Body of pancreas (tissue), 4 donors: ENCODE data around the gene FXYD3. TPM values are rescaled to one million over a fixed set of nuclear protein-coding genes. Genes with fewer than 3 reads are reported as not detected.

Experiments used
- ATAC-seq: fragments of 150-250 bp; one replicate; pipeline ENCODE4 v1.9.1; 2016
- DNase-seq, 4 donors: peaks; one replicate each; pipeline ENCODE4 v3.0.0-alpha.2; 2019
- H3K27ac ChIP-seq, 4 donors: fragments of 200-600 bp; sonication (generic); 1 replicate in 3 of 4; 2 replicates in 1 of 4; pipeline versions ENCODE4 v1.5.1 to v1.6.1; 2016 to 2019; ENCODE audit warnings: mild to moderate bottlenecking in 1 of 4, mixed read lengths in 1 of 4, moderate library complexity in 1 of 4
- H3K27me3 ChIP-seq, 2 donors: fragments of 200-600 bp; sonication (generic); one replicate each; pipeline ENCODE4 v1.6.0; 2016; ENCODE audit warnings: mild to moderate bottlenecking in 1 of 2
- H3K36me3 ChIP-seq, 2 donors: fragments of 200-600 bp; sonication (generic); replicated peaks in 1 of 2; 2 replicates each; pipeline ENCODE4 v1.5.1; 2016; ENCODE audit warnings: low read depth in 2 of 2; ENCODE audit not compliant: insufficient read depth in 1 of 2
- H3K4me1 ChIP-seq: fragments of 200-600 bp; sonication (generic); one replicate; pipeline ENCODE4 v1.6.0; 2016
- H3K4me3 ChIP-seq, 2 donors: fragments of 200-600 bp; sonication (generic); 1 replicate in 1 of 2; 2 replicates in 1 of 2; pipeline ENCODE4 v1.5.1; 2016 to 2019
- H3K9me3 ChIP-seq, 3 donors: fragments of 200-600 bp; sonication (generic); 1 replicate in 2 of 3; 2 replicates in 1 of 3; pipeline ENCODE4 v1.5.1; 2016
- CTCF ChIP-seq, 7 experiments: fragments of 450-650 bp in 4 of 7; fragments of 200-600 bp in 3 of 7; sonication (generic) in 3 of 7; IDR thresholded peaks; one replicate each; pipeline ENCODE4 v1.5.1; 2016 to 2019; ENCODE audit warnings: antibody characterized with exemption in 7 of 7
- POLR2A ChIP-seq, 3 donors: fragments of 450-650 bp; IDR thresholded peaks; one replicate each; pipeline ENCODE4 v1.6.1; 2016; ENCODE audit warnings: antibody characterized with exemption in 3 of 3, mild to moderate bottlenecking in 2 of 3
- WGBS, 2 donors: methylation state at CpG; one replicate each; pipeline ENCODE4 v1.1.5; 2017; 5-methylcytosine and 5-hydroxymethylcytosine counted together
- intact Hi-C: fragments of 100-400 bp; cut with DNase I; formaldehyde crosslinking; loops from one replicate; pipeline ENCODE4 v1.15.1; 2023
- total RNA-seq, 2 donors: library from RNA; depleted of rRNA; stranded (reverse); fragments of >200 nt; gene quantifications; one replicate each; pipeline ENCODE4 v1.1.0, GENCODE V29; 2016

Gene FXYD3
- total RNA-seq, 2 donors from 2014 or later, result 13.5 to 51.6 TPM

- ATAC-seq (no peak), DNase-seq (no peak)
- Histone ChIP-seq H3K27me3 (no peaks in the 10 kb centered on the region), H3K4me1 (peaks cover 10% of the 10 kb centered on the region), H3K36me3 (no peaks in the 10 kb centered on the region), H3K4me3 (no peak overlapping the region), H3K27ac (no peak overlapping the region), H3K9me3 (no peaks in the 10 kb centered on the region)
- intact Hi-C loops, result loop anchor here (10.0 kb wide), 1 partner anchor 86 kb away; the partner anchor contains the start of gene HPN
- WGBS, 2 donors, result 85 to 89% methylated on average over 21 to 30 of the region's 31 CpGs
- TF ChIP-seq POLR2A (IDR thresholded peaks at IDR 0.05) (no peak), CTCF (IDR thresholded peaks at IDR 0.05) (no peak)
These were observed 15.4 kb downstream of the FXYD3 start for GRCh38 chr19:35130761-35131720.

DNA sequence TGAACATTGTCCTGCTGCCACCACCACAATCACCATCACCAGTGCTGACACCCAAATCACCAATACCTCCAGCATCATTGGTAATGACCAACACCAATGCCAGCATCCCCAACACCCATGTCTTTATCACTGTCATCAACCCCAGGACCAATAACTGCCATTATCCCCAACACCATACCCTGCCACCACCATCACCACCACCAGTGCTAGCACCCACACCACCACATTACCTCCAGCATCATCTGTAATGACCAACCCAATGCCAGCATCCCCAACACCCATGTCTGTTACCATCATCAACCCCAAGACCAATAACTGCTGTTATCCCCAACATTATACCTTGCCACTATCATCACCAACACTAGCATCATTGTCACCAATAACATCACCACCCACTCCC, 16.6 kb downstream of the FXYD3 start:
- Histone ChIP-seq H3K4me3 (no peak overlapping the region), H3K4me1 (peaks cover 22% of the 10 kb centered on the region), H3K27ac (no peak overlapping the region), H3K36me3 (no peaks in the 10 kb centered on the region), H3K9me3 (no peaks in the 10 kb centered on the region), H3K27me3 (no peaks in the 10 kb centered on the region)
- no peak for TF ChIP-seq POLR2A (IDR thresholded peaks at IDR 0.05)
- TF ChIP-seq CTCF (IDR thresholded peaks at IDR 0.05), result no peak
- ATAC-seq, result no peak
- intact Hi-C loops, result loop anchor here (10.0 kb wide), 1 partner anchor 87 kb away; the partner anchor contains the start of gene HPN
- no peak for DNase-seq

GRCh38 chr19:35133826-35134225, 18.2 kb downstream of the FXYD3 start:
- no peak overlapping the region for H3K4me3 ChIP-seq
- no peaks in the 10 kb centered on the region for H3K9me3 ChIP-seq
- no peaks in the 10 kb centered on the region for H3K27me3 ChIP-seq
- no peak overlapping the region for H3K27ac ChIP-seq
- ATAC-seq (no peak), DNase-seq (no peak)
- intact Hi-C loops, result loop anchor here (10.0 kb wide), 1 partner anchor 89 kb away; the partner anchor contains the start of gene HPN
- no peaks in the 10 kb centered on the region for H3K36me3 ChIP-seq
- H3K4me1 ChIP-seq, result peaks cover 30% of the 10 kb centered on the region
- TF ChIP-seq CTCF (IDR thresholded peaks at IDR 0.05) (no peak), POLR2A (IDR thresholded peaks at IDR 0.05) (no peak)
- WGBS, 2 donors, result 62 to 73% methylated on average over 5 to 11 of the region's 11 CpGs

GRCh38 chr19:35134601-35135242, 19.1 kb downstream of the FXYD3 start, which contains the start of gene LGI4:
TSS of gene LGI4 (minus strand) at chr19:35135059. CDS start at chr19:35134680, 379 bp downstream.
- Histone ChIP-seq H3K27ac (no peak within 1 kb of the TSS), H3K36me3 (no peaks in the 10 kb centered on the region), H3K4me1 (peaks cover 30% of the 10 kb centered on the region), H3K9me3 (no peaks in the 10 kb centered on the region), H3K27me3 (no peaks in the 10 kb centered on the region), H3K4me3 (no peak within 1 kb of the TSS)
- TF ChIP-seq POLR2A (IDR thresholded peaks at IDR 0.05) (no peak), CTCF (IDR thresholded peaks at IDR 0.05) (no peak)
- ATAC-seq (no peak), DNase-seq (no peak)
- intact Hi-C loops, result loop anchor here (10.0 kb wide), 1 partner anchor 90 kb away; the partner anchor contains the start of gene HPN
- WGBS, 2 donors, result 68 to 70% methylated on average over 11 to 14 of the region's 15 CpGs
